SU-DHL-6 (cell line): ENCODE results near the gene EBLN2.
"Not testable (repeated sequence)": the region's sequence is repeated elsewhere in the genome, so short reads cannot be mapped to it uniquely, and the experiment has no call there.

ENCODE experiments used
- EZH2phosphoT487 ChIP-seq: fragments of 200-600 bp; sonication (generic), shearing (Covaris generic); conservative IDR thresholded peaks from 2 replicates; pipeline ENCODE4 v1.6.1; 2018; ENCODE audit warnings: mild to moderate bottlenecking, antibody characterized with exemption, low read length, moderate library complexity, mixed read lengths
- TF ChIP-seq, protein P1 (sequence below): fragments of 200-600 bp; sonication (generic); IDR thresholded peaks from one replicate; pipeline ENCODE4 v1.5.1; 2017; ENCODE audit warnings: antibody characterized with exemption, mild to moderate bottlenecking, low read length, moderate library complexity; ENCODE audit not compliant: insufficient read depth, poor library complexity, severe bottlenecking

DNA sequence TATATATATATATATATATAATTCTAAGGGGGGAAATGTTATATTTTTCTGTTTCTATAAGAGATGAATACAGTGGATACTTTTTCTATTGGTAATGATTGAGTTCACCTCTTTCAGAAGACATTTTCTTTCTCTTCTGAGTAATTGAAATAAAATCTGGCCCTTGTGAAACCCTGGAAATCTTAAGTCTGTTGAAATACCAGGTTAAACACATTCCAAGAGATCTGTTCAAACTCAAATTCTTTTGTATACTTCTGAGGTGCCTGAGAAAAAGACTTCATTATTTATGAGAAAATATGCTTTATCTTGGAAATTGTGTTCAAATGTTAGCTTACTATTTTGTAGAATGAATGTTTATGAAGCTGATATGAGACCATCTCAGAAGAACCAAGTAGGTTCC is 4.8 kb downstream of the EBLN2 start:
- not testable (repeated sequence) for TF ChIP-seq EZH2phosphoT487
- TF ChIP-seq, protein P1, sequence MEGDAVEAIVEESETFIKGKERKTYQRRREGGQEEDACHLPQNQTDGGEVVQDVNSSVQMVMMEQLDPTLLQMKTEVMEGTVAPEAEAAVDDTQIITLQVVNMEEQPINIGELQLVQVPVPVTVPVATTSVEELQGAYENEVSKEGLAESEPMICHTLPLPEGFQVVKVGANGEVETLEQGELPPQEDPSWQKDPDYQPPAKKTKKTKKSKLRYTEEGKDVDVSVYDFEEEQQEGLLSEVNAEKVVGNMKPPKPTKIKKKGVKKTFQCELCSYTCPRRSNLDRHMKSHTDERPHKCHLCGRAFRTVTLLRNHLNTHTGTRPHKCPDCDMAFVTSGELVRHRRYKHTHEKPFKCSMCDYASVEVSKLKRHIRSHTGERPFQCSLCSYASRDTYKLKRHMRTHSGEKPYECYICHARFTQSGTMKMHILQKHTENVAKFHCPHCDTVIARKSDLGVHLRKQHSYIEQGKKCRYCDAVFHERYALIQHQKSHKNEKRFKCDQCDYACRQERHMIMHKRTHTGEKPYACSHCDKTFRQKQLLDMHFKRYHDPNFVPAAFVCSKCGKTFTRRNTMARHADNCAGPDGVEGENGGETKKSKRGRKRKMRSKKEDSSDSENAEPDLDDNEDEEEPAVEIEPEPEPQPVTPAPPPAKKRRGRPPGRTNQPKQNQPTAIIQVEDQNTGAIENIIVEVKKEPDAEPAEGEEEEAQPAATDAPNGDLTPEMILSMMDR: not testable (repeated sequence)
